IMR-90 (cell line): ENCODE measurements around the gene TLX1. TPM values are rescaled to one million over a fixed set of nuclear protein-coding genes. Genes with fewer than 3 reads are reported as not detected.

Experiments
- ATAC-seq: fragments of 200-7000 bp; cut with Tn5 transposase; 2 replicates; pipeline ENCODE4 v1.9.1; 2020; ENCODE audit warnings: low read depth, mild to moderate bottlenecking, moderate library complexity
- BruUV-seq: library from RNA; stranded (reverse); fragments of 400-500 nt; replicated peaks from 2 replicates; lab custom pipeline; 2021; lab: Mats Ljungman, UMichigan
- CTCF ChIA-PET: fragments of 300-600 bp; formaldehyde crosslinking; extraction: SDS; loops from one replicate; lab custom pipeline; 2021; ENCODE audit warnings: antibody characterized with exemption; lab: Yijun Ruan, JAX
- POLR2A ChIA-PET: fragments of 300-600 bp; sonication (Branson Sonifier 250); formaldehyde crosslinking; loops from one replicate; lab custom pipeline; 2022; ENCODE audit warnings: antibody characterized with exemption; ENCODE audit not compliant: unreplicated experiment; lab: Charles Lee
- DNase-seq: peaks from one replicate; pipeline ENCODE4 v3.0.0; 2013
- H2AFZ ChIP-seq: replicated peaks from 2 replicates; pipeline ENCODE3; 2013; ENCODE audit warnings: low read length, mild to moderate bottlenecking; ENCODE audit not compliant: poor library complexity
- H2AK5ac ChIP-seq: 2 replicates; pipeline ENCODE4 v1.6.1; 2013; ENCODE audit warnings: low read depth, low read length, inconsistent platforms
- H2AK9ac ChIP-seq: replicated peaks from 2 replicates; pipeline ENCODE3; 2013; ENCODE audit warnings: mild to moderate bottlenecking, low read depth, low read length, moderate library complexity; ENCODE audit not compliant: poor library complexity
- H2BK120ac ChIP-seq: 2 replicates; pipeline ENCODE4 v1.6.1; 2013; ENCODE audit warnings: low read depth, low read length, inconsistent platforms
- H2BK15ac ChIP-seq: 3 replicates; pipeline ENCODE4 v1.6.1; 2013; ENCODE audit warnings: low read depth, low read length, inconsistent platforms
- H2BK20ac ChIP-seq: 2 replicates; pipeline ENCODE4 v1.6.1; 2013; ENCODE audit warnings: low read depth, mild to moderate bottlenecking, inconsistent platforms, low read length, moderate library complexity
- H2BK5ac ChIP-seq: 2 replicates; pipeline ENCODE4 v1.6.1; 2013; ENCODE audit warnings: mild to moderate bottlenecking, low read depth, low read length, inconsistent platforms; ENCODE audit not compliant: poor library complexity, severe bottlenecking
- H3K14ac ChIP-seq: replicated peaks from 2 replicates; pipeline ENCODE4 v1.6.1; 2013; ENCODE audit warnings: low read depth, low read length, inconsistent platforms
- H3K18ac ChIP-seq: 2 replicates; pipeline ENCODE4 v1.6.1; 2013; ENCODE audit warnings: low read depth, low read length, control low read depth
- H3K23ac ChIP-seq: 2 replicates; pipeline ENCODE4 v1.6.1; 2013; ENCODE audit warnings: low read depth, low read length, inconsistent platforms
- H3K27ac ChIP-seq: 2 replicates; pipeline ENCODE4 v1.5.1; 2013; ENCODE audit warnings: mild to moderate bottlenecking, control low read depth, low read length; ENCODE audit not compliant: insufficient read depth
- H3K27me3 ChIP-seq: 2 replicates; pipeline ENCODE4 v1.6.1; 2013; ENCODE audit warnings: low read length; ENCODE audit not compliant: control insufficient read depth, insufficient read depth
- H3K36me3 ChIP-seq: 2 replicates; pipeline ENCODE4 v1.6.1; 2013; ENCODE audit warnings: low read length, mixed read lengths; ENCODE audit not compliant: control insufficient read depth, insufficient read depth
- H3K4ac ChIP-seq: 2 replicates; pipeline ENCODE4 v1.6.1; 2013; ENCODE audit warnings: low read depth, low read length, inconsistent platforms
- H3K4me1 ChIP-seq: 2 replicates; pipeline ENCODE4 v1.6.1; 2013; ENCODE audit warnings: low read length, mixed read lengths; ENCODE audit not compliant: control insufficient read depth, insufficient read depth
- H3K4me2 ChIP-seq: 2 replicates; pipeline ENCODE4 v1.6.1; 2013; ENCODE audit warnings: low read depth, mild to moderate bottlenecking, control low read depth, low read length, moderate library complexity
- H3K4me3 ChIP-seq: 2 replicates; pipeline ENCODE4 v1.5.1; 2013; ENCODE audit warnings: low read depth, mild to moderate bottlenecking, control low read depth, low read length, moderate library complexity; ENCODE audit not compliant: insufficient read depth
- H3K56ac ChIP-seq: 2 replicates; pipeline ENCODE4 v1.6.1; 2013; ENCODE audit warnings: low read length, inconsistent platforms; ENCODE audit not compliant: insufficient read depth; ENCODE audit errors: extremely low read depth
- H3K79me1 ChIP-seq, 2 experiments: 2 replicates each; pipeline ENCODE4 v1.6.1; 2013; ENCODE audit warnings: low read length in 2 of 2, inconsistent platforms in 1 of 2, low read depth in 1 of 2
- H3K9ac ChIP-seq: 2 replicates; pipeline ENCODE4 v1.6.1; 2013; ENCODE audit warnings: low read depth, low read length, control low read depth
- H3K9me1 ChIP-seq: 2 replicates; pipeline ENCODE4 v1.6.1; 2013; ENCODE audit warnings: low read length, inconsistent platforms; ENCODE audit not compliant: insufficient read depth
- H3K9me3 ChIP-seq: 2 replicates; pipeline ENCODE4 v1.6.1; 2013; ENCODE audit warnings: low read length; ENCODE audit not compliant: control insufficient read depth, insufficient read depth
- H4K20me1 ChIP-seq: 2 replicates; pipeline ENCODE4 v1.6.1; 2013; ENCODE audit warnings: low read length, inconsistent platforms; ENCODE audit not compliant: insufficient read depth
- H4K5ac ChIP-seq: 2 replicates; pipeline ENCODE4 v1.6.1; 2013; ENCODE audit warnings: mild to moderate bottlenecking, low read depth, low read length, control low read depth
- H4K8ac ChIP-seq, 2 experiments: 2 replicates each; pipeline ENCODE4 v1.6.1; 2013; ENCODE audit warnings: low read depth in 2 of 2, low read length in 2 of 2, control low read depth in 1 of 2, inconsistent platforms in 1 of 2
- H4K91ac ChIP-seq: 2 replicates; pipeline ENCODE4 v1.6.1; 2013; ENCODE audit warnings: low read depth, low read length, inconsistent platforms; ENCODE audit not compliant: insufficient read depth
- BHLHE40 ChIP-seq: fragments of 150-350 bp; IDR thresholded peaks from 2 replicates; pipeline ENCODE4 v1.6.1; 2016; ENCODE audit warnings: mild to moderate bottlenecking, low read depth, low read length
- CEBPB ChIP-seq: IDR thresholded peaks from 2 replicates; pipeline ENCODE4 v1.6.1; 2012; ENCODE audit warnings: low read depth, low read length, improper control_type of control experiment
- CHD1 ChIP-seq: IDR thresholded peaks from 2 replicates; pipeline ENCODE4 v1.6.1; 2012; ENCODE audit warnings: low read depth, low read length, improper control_type of control experiment
- CTCF ChIP-seq: conservative IDR thresholded peaks from 2 replicates; pipeline ENCODE4 v1.5.1; 2012; ENCODE audit warnings: mild to moderate bottlenecking, low read depth, low read length, improper control_type of control experiment
- ELK1 ChIP-seq: fragments of 150-350 bp; IDR thresholded peaks from 2 replicates; pipeline ENCODE4 v1.6.1; 2016; ENCODE audit warnings: low read depth, mild to moderate bottlenecking, low read length, moderate library complexity, borderline replicate concordance
- FOS ChIP-seq: fragments of 150-350 bp; IDR thresholded peaks from 2 replicates; pipeline ENCODE4 v1.6.1; 2016; ENCODE audit warnings: low read depth, low read length
- MAFK ChIP-seq: IDR thresholded peaks from 2 replicates; pipeline ENCODE4 v1.6.1; 2012; ENCODE audit warnings: low read depth, low read length, improper control_type of control experiment
- MAZ ChIP-seq: IDR thresholded peaks from 2 replicates; pipeline ENCODE4 v1.6.1; 2012; ENCODE audit warnings: low read depth, mild to moderate bottlenecking, low read length, improper control_type of control experiment, moderate library complexity, borderline replicate concordance
- MXI1 ChIP-seq: IDR thresholded peaks from 2 replicates; pipeline ENCODE4 v1.6.1; 2012; ENCODE audit warnings: low read depth, mild to moderate bottlenecking, low read length, moderate library complexity, borderline replicate concordance
- NFE2L2 ChIP-seq: fragments of 150-350 bp; IDR thresholded peaks from 2 replicates; pipeline ENCODE4 v1.6.1; 2016; ENCODE audit warnings: low read depth, mild to moderate bottlenecking, low read length
- POLR2A ChIP-seq: IDR thresholded peaks from 2 replicates; pipeline ENCODE4 v1.6.1; 2012; ENCODE audit warnings: mild to moderate bottlenecking, low read depth, low read length
- RAD21 ChIP-seq: IDR thresholded peaks from 2 replicates; pipeline ENCODE4 v1.6.1; 2012; ENCODE audit warnings: low read length, improper control_type of control experiment
- RCOR1 ChIP-seq: IDR thresholded peaks from 2 replicates; pipeline ENCODE4 v1.6.1; 2012; ENCODE audit warnings: mild to moderate bottlenecking, low read length, improper control_type of control experiment; ENCODE audit not compliant: insufficient replicate concordance
- RFX5 ChIP-seq: IDR thresholded peaks from 2 replicates; pipeline ENCODE4 v1.8.0; 2012; ENCODE audit warnings: low read depth, mild to moderate bottlenecking, low read length, moderate library complexity
- SMC3 ChIP-seq: fragments of 150-350 bp; IDR thresholded peaks from 2 replicates; pipeline ENCODE4 v1.6.1; 2016; ENCODE audit warnings: low read depth, mild to moderate bottlenecking, antibody characterized with exemption, low read length, moderate library complexity
- USF2 ChIP-seq: fragments of 150-350 bp; IDR thresholded peaks from 2 replicates; pipeline ENCODE4 v1.6.1; 2017; ENCODE audit warnings: mild to moderate bottlenecking, antibody characterized with exemption, low read length, low read depth
- WGBS, 2 experiments: methylation state at CpG; one replicate each; pipeline versions ENCODE4 v1.1.5 to v1.1.7; 2013; ENCODE audit warnings: missing lambda C conversion rate in 2 of 2; ENCODE audit not compliant: insufficient read length in 1 of 2; ENCODE audit errors: extremely low coverage in 2 of 2; 5-methylcytosine and 5-hydroxymethylcytosine counted together
- dilution Hi-C: fragments of 300-500 bp; cut with HindIII; formaldehyde crosslinking; loops from one replicate; pipeline ENCODE4 v1.14.3; 2018; ENCODE audit warnings: low sequenced_read_pairs; ENCODE audit not compliant: unreplicated experiment
- in situ Hi-C: fragments of 300-500 bp; cut with MboI; formaldehyde crosslinking; loops from 3 replicates; pipeline ENCODE4 v1.14.3; 2019; ENCODE audit warnings: low sequenced_read_pairs, inconsistent platforms, mixed read lengths
- intact Hi-C: fragments of 100-400 bp; cut with micrococcal nuclease; formaldehyde crosslinking; loops from 2 replicates; pipeline ENCODE4 v1.10.0; 2022
- polyA plus RNA-seq, 3 experiments: library from polyadenylated mRNA; depleted of rRNA; stranded (reverse); fragments of >200 nt; gene quantifications; 2 replicates each; pipeline ENCODE4 v1.2.3, GENCODE V29; 2012; ENCODE audit warnings: low replicate concordance in 1 of 3
- total RNA-seq: library from RNA; depleted of rRNA; stranded (reverse); fragments of >200 nt; gene quantifications from 2 replicates; pipeline ENCODE4 v1.2.3, GENCODE V29; 2012

TLX1 gene
- total and polyA plus RNA-seq, 2 of the 4 experiments (the other 2 are of a cell fraction) = not detected

- H2BK20ac ChIP-seq = no peak overlapping the region
- no peak overlapping the region for H3K4ac ChIP-seq
- POLR2A ChIA-PET = no interaction called here
- dilution Hi-C loops = no loop called here
- H3K14ac ChIP-seq = no peak overlapping the region
- H3K4me3 ChIP-seq = no peak overlapping the region
- ATAC-seq = no peak
- BruUV-seq = no TSS peak
- H2AK9ac ChIP-seq = no peak overlapping the region
- no peak overlapping the region for H3K9ac ChIP-seq
- H3K9me3 ChIP-seq = peaks cover 6% of the 10 kb centered on the region
- no peak overlapping the region for H2AK5ac ChIP-seq
- in situ Hi-C loops = no loop called here
- H2AFZ ChIP-seq = no peak overlapping the region
- H4K8ac ChIP-seq = no peak overlapping the region
- H4K20me1 ChIP-seq = no peaks in the 10 kb centered on the region
- DNase-seq = no peak
- intact Hi-C loops = no loop called here
- H2BK5ac ChIP-seq = no peak overlapping the region
- H3K18ac ChIP-seq = no peak overlapping the region
- H3K56ac ChIP-seq = no peak overlapping the region
- TF ChIP-seq NFE2L2 = no peak
- TF ChIP-seq BHLHE40 = no peak
- no peak for TF ChIP-seq CEBPB
- TF ChIP-seq CHD1 = no peak
- TF ChIP-seq MAFK = no peak
- TF ChIP-seq USF2 = no peak
- no peak for TF ChIP-seq MAZ
- no peak for TF ChIP-seq RFX5
- no peak for TF ChIP-seq MXI1
- TF ChIP-seq CTCF = no peak
- no peak for TF ChIP-seq POLR2A
- TF ChIP-seq FOS = no peak
- TF ChIP-seq RAD21 = no peak
- TF ChIP-seq ELK1 = no peak
- no peak for TF ChIP-seq RCOR1
- no peak for TF ChIP-seq SMC3
- H3K79me1 ChIP-seq = no peaks in the 10 kb centered on the region
- no peak overlapping the region for H3K4me2 ChIP-seq
- no peaks in the 10 kb centered on the region for H3K36me3 ChIP-seq
- H3K27ac ChIP-seq = no peak overlapping the region
- no peak overlapping the region for H2BK120ac ChIP-seq
- H3K4me1 ChIP-seq = no peaks in the 10 kb centered on the region
- no peaks in the 10 kb centered on the region for H3K9me1 ChIP-seq
- 40% methylated on average over 1 of the region's 3 CpGs; no CpG with 5 or more reads in 1 of the 2 experiments for WGBS, 2 experiments
- H4K91ac ChIP-seq = no peak overlapping the region
- H4K5ac ChIP-seq = no peak overlapping the region
- H2BK15ac ChIP-seq = no peak overlapping the region
- CTCF ChIA-PET = interaction anchor here (0.7 to 1.5 kb wide), 2 partner anchors 9 to 19 kb away, joined by 3 to 6 read pairs; no protein-coding TSS in a partner anchor
- peaks cover 62% of the 10 kb centered on the region for H3K27me3 ChIP-seq
- H3K23ac ChIP-seq = no peak overlapping the region
These were observed 21.2 kb downstream of the TLX1 start for GRCh38 chr10:101152316-101152715.
